Stimulated activated CD8-positive, alpha-beta memory T cell treated with anti-CD3 and anti-CD28 coated beads, Interleukin-4, amount 100 ng/mL, for 1 hour (primary cell): ENCODE measurements around the gene TRIO.
"Not testable (repeated sequence)": the region's sequence is repeated elsewhere in the genome, so short reads cannot be mapped to it uniquely, and the experiment has no call there.

Experiments used
- DNase-seq, 2 donors: peaks; one replicate each; pipeline ENCODE4 v3.0.0-alpha.2; 2020; ENCODE audit warnings: low read depth in 2 of 2, low spot score in 1 of 2

TRIO gene

DNA sequence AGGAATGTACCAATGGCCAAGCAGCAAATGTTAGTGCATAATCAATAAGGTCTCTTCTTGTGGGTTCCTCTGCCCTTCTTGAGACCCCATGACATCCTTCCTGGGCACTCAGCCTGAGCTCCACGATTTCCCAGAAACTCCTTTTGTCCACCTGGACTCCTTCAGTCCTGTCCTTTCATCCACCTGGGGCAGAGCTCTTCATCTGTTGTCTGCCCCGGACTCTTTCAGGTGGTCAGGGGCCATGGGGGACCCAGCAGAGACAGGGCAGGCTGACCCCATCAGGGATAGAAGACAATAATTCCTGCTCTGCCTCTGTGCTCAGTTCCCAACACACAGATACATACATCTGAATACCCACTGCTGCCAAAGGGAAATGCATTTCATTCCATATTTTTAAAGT is 379.6 kb downstream of the TRIO start:
- no peak for DNase-seq

DNA sequence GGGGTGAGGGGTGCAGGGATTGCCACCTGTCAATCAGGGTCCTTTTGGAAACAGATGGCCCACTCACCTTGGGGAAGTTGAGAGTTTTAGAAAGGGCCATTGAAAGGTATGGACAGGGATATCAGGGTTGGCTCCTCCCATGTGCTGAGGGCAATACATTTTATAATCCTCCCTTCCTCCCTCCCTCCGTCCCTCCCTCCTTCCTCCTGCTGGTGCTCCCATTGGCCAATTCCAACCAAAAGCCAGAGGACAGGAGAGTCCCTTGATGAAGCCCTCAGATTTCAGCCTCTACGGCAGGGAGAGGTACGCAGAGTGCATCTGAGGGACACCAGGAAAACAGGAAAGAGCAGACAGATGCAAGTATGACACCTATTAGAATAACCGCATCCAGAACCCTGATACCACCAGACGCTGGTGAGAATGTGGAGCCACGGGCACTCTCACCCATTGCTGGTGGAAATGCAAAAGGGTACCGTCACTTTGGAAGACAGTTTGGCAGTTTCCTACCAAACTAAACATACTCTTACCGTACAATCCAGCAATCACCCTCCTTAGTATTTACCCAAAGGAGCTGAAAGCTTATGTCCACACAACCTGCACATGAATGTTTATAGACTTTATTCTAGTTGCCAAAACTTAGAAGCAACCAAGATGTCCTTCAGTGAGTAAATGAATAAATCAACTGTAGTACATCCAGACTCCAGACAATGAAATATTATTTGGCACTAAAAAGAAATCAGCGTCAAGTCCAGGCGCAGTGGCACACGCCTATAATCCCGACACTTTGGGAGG is 380.3 kb downstream of the TRIO start:
- no peak for DNase-seq

DNA sequence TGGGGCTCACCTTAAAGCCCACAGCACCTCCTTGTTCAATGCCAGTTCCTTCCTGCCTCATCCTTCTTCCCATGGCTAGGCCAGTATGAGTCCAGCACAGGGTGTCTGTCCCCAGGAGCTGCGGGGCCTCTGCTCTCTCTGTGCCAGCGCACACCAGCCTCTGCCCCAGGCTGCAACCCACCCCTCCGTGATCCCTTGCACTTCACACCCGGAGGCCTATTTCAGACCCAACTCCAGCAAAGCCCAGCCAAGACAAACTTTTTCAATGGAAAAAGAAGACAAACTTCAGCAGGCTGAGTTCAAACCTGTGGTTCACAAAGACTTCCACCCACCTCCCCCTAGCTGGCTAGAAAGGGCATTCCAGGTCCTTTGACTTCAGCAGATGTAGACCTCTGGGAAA is 382.3 kb downstream of the TRIO start:
- no peak for DNase-seq

DNA sequence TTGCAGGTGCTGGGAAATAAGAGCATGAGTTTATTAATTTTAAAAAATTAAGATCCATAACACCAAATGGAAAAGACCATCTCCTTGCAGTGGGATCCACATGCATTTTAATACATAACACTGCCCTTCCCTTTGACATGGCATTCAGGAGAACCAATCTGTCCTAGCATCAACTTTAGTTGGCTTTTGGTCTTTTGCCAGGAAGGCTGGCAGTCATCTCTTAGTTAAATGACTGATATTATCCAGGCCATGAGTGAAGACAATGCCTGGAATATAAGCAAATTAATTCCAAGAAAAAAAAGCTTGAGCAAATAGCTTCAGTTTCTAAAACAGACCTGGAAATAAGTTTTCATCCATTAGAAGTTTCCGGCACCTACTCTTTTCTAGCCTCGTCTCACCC is 383.4 kb downstream of the TRIO start:
- DNase-seq = no peak

DNA sequence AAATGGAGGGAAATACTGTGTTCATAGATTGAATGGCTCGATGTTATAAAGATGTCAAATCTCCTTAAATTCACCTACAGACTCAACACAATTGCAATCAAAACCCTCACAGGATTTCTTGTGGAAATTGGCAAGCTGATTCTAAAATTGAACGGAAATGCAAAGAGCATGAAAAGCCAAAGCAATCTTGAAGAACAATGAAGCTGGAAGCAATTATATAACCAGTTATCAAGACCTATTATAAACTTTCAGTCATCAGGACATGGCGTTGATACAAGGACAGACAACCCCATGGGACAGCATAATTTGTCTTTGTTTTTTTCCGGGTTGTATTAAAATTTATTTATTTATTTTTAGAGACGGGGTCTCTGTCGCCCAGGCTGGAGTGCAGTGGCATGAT is 385.0 kb downstream of the TRIO start:
- DNase-seq = no peak

DNA sequence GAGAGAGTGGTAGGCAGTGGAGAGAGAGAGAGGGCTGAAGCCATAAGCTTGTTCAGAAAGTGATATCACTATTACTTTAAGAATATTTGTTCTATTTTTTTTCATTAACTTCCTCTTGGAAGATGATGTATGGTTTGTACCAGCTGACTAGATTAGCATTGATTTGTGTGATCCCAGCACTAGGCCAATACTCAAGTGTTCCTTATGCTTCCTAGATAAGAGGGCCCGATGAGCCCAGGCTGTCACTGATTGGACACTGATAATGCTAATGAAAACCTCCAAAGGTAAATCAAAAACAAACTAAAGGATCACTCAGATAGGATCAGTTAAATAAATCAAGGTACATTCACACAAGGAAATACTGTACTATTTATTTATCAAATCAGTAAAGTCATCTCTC is 385.8 kb downstream of the TRIO start:
- no peak for DNase-seq

DNA sequence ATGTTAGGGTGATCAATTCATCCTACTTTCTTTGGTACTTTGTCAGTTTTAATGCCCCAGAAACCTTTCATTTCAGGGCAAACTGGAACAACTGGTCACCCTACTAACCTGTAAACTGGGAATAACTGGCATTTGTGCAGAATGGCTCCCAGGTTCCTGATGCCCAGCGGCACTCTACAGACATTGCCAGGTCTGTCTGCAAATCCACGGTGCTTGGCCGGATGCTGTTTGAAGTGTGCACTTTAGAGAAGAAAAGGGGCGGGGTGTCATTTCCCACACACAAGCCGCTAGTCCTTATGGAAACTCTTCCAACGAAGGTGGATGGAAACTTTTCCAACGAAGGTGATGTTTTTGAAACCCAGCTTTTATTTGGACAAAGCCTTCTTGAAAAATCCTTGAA is 388.5 kb downstream of the TRIO start:
- no peak for DNase-seq

DNA sequence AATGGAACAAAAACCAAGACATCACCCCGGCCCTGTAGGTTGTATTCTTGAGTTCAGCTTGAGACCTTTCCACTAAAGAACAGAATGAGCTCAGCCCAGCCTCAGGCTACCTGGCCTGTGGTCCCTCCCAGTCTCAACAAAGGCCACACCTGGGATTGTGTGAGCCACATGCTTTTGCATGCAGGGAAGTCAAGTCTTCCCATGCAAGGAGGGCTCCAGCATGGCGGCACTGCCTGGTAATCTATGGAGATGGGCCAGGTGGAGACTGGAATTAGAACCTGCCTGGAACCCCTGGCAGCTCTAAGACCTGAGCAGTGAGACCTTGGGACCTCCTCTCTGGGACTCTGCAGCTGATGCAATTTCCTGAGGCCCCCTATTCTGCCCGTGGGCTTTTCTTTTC is 389.0 kb downstream of the TRIO start:
- DNase-seq = no peak

DNA sequence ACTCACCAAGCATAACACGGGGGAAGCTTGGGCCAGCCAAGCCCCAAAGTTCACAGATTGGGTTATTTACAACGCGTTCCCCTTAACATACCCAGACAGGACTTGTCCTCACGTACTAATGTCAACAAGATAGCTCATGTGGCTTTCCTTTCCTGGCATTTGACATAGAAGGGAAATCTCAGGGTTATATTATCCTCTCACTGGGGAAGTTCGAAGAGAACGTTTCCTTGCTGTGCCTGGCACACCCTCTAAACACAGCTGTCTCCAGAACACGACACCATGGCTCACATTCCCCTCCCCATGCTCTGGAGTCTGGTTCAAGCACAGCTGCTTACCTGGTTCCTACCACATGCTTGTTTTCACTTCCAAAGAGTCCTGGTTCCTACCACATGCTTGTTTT is 391.6 kb downstream of the TRIO start:
- no peak for DNase-seq

DNA sequence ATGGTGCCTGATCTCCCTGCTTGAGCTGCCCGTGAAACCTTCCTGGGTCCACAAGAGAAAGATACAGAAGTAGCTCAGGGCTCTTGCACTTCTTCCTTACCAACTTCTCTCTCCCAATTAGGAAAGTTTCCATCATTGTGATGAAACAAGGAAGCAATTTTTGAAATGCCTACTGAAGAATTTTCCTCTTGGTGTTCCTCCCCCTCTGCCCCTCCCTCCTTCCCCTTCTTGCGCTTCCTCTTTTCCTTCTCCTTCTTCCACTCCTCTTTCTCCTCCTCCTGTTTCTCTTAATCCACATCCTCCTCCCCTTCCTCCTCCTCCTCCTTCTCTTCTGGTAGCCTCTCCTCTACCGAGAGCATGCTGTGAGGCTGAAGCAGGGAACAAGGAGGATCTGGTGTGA is 402.2 kb downstream of the TRIO start:
- DNase-seq = no peak

DNA sequence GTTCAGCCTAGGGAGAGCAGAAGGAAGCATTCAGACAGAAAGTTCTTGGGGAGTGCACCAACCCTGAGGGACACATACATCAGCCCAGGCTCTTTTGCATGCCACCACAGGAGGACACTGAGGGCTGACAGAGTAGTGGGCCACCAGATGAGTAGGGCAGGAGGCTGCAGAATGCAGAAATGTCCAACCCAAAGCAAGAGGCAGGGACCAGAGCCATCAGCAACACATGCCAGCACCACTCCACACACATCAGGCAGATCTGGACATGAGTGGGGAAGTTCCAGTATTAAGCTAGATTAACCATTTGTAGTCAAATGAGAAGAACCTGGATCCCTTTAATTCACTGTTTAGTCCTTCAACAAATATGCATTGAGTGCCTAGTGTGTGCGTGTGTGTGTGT is 402.7 kb downstream of the TRIO start:
- no peak for DNase-seq

DNA sequence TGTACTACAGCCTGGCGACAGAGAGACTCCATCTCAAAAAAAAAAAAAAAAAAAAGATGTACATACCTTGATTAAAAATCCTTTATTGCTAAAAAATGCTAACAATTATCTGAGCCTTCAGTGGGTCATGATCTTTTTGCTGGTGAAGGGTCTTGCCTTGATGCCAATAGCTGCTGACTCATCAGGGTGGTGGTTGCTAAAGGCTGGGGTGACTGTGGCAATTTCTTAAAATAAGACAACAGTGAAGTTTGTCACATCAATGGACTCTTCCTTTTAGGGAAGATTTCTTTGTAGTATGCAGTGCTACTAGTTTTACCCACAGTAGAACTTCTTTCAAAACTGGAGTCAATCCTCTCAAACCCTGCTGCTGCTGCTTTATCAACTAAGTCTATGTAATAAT is 404.5 kb downstream of the TRIO start:
- DNase-seq = no peak

DNA sequence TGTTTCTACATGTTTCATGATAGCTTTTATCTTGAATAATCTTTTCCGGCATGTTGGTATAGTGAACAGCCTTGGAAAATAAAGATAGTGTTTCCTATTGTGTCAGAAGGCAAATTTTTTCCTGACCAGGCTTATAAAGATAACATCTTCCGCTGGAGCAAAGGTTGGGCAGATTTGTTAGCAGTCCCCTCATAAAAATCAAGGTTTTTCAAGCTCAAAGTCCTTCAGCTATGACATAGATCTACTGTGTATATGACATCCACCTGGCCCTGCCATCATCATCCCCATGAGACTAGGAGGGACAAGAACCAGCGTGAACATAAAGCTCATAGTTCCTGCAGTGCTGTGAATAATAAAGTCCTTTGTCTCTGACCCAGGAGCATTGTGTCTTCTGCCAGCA is 408.1 kb downstream of the TRIO start:
- DNase-seq = no peak

DNA sequence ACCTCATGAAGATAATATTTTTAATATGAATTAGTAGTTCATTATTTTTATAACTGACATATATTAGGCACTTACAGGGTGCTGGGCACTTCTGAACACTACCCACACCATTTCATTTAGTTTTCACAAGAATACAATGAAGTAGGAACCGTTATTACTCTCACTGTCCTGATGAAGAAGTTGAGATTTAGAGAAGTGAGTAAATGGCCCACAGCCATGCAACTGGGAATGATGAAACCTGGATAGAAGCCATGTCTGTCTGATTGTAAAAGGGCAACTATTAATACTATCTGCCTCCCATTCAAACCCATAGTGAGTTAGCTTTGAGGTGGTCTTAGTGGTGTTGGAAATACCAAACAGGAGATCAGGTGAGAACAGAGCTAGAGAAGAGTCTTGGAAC is 408.9 kb downstream of the TRIO start:
- DNase-seq = no peak

DNA sequence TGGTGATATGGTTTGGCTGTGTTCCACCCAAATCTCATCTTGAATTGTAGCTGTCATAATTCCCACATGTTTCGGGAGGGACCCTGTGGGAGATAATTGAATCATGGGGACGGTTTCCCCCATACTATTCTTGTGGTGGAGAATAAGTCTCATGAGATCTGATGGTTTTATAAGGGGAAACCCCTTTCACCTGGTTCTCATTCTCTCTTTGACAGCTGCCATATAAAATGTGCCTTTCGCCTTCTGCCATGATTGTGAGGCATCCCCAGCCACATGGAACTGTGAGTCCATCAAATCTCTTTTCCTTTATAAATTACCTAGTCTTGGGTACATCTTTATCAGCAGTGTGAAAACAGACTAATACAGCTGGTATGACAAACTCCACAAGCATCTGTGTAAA is 411.1 kb downstream of the TRIO start:
- DNase-seq = not testable (repeated sequence)

DNA sequence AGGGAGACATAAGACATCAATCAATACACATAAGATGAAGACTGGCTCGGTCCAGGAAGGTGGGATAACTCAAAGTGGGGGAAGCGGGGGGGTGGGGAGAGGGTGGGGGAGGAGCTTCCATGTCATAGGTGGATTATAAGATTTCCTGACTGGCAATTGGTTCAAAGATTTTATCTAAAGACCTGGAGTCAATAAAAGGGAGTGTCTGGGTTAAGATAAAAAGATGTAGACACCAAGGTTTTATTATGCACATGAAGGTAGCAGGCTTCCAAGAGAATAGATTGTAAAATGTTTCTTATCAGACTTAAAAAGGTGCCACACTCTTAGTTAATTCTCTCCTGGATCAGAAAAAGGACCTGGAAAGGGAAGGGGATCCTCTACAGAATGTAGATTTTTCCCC is 412.9 kb downstream of the TRIO start:
- no peak for DNase-seq

DNA sequence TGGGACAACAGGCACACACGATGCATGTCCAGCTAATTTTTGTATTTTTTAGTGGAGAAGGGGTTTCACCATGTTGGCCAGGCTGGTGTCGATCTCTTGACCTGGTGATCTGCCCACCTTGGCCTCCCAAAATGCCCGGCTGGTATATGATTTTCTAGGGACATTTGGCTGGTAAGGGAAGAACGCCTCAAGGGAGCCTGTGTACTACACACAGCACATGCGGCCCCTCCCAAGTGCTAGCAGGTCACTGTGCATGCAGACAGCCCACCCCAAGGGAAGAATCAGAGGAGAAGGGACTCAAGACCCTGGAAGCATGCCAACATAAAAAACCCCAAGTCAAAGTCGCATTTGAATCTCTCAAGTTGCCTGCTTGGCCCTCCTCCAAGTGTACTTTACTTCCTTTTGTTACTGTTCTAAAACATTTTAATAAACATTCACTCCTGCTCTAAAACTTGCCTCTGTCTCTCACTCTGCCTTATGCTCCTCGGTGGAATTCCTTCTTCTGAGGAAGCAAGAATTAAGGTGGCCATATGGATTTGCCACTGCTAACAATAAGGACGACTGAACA is 414.1 kb downstream of the TRIO start:
- no peak for DNase-seq

DNA sequence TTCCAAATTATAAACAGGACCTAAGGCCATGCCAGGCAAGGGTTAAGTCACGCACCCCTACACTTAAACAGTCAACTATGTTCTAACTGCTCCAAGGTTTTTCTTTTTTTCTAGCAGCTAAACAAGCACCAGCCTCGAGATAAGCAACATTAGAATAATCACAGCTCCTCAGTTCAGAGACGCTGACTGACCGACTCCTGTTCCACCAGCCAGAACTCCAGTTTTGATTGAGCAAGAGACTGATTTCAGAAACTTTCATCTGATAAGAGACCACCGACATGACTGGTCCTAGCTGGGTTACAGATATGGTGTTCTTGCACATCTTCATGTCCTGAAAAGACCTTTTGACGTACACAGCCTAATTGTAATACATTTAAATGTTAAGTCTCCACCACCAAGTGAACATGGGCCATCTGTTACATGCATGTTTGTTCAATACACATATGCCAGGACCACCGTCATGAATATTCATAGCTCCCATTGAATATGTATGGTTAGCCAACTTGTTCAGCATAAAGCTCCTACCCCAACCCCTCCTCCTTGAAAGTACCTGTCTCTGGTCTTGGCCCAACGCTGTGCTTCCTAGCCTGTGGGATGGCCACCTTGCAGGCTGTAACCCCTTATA is 414.8 kb downstream of the TRIO start:
- DNase-seq = no peak
